Right atrium auricular region (tissue), 2 donors: ENCODE measurements around the gene PLCL1. TPM values are rescaled to one million over a fixed set of nuclear protein-coding genes. Genes with fewer than 3 reads are reported as not detected.

Experiments
- DNase-seq: peaks from one replicate; pipeline ENCODE4 v3.0.0-alpha.2; 2019; ENCODE audit warnings: low spot score
- H3K27ac ChIP-seq, 2 donors: fragments of 200-600 bp; sonication (generic); 1 replicate in 1 of 2; 2 replicates in 1 of 2; pipeline ENCODE4 v1.5.1; 2016 to 2019
- H3K27me3 ChIP-seq, 2 donors: fragments of 200-600 bp; sonication (generic); one replicate each; pipeline versions ENCODE4 v1.5.1 to v1.6.0; 2017 to 2019
- H3K36me3 ChIP-seq: fragments of 200-600 bp; sonication (generic); one replicate; pipeline ENCODE4 v1.5.1; 2016
- H3K4me1 ChIP-seq, 2 donors: fragments of 200-600 bp; sonication (generic); one replicate each; pipeline versions ENCODE4 v1.5.1 to v1.6.0; 2017 to 2019
- H3K4me3 ChIP-seq, 2 donors: fragments of 200-600 bp; sonication (generic); 1 replicate in 1 of 2; 2 replicates in 1 of 2; pipeline ENCODE4 v1.5.1; 2017 to 2019; ENCODE audit warnings: mild to moderate bottlenecking in 1 of 2, moderate library complexity in 1 of 2
- H3K9me3 ChIP-seq, 2 donors: fragments of 200-600 bp; sonication (generic); one replicate each; pipeline ENCODE4 v1.5.1; 2019
- total RNA-seq, 2 donors: library from RNA; depleted of rRNA; stranded (reverse); fragments of >200 nt; gene quantifications; one replicate each; pipeline ENCODE4 v1.1.0, GENCODE V29; 2016
- TF ChIP-seq, protein P1 (sequence below), 2 donors: fragments of 200-600 bp; sonication (generic); IDR thresholded peaks; one replicate each; pipeline ENCODE4 v1.5.1; 2019; ENCODE audit warnings: antibody characterized with exemption in 2 of 2

Gene PLCL1
- total RNA-seq, 2 donors from 2014 or later, result 26.8 to 32.0 TPM

DNA sequence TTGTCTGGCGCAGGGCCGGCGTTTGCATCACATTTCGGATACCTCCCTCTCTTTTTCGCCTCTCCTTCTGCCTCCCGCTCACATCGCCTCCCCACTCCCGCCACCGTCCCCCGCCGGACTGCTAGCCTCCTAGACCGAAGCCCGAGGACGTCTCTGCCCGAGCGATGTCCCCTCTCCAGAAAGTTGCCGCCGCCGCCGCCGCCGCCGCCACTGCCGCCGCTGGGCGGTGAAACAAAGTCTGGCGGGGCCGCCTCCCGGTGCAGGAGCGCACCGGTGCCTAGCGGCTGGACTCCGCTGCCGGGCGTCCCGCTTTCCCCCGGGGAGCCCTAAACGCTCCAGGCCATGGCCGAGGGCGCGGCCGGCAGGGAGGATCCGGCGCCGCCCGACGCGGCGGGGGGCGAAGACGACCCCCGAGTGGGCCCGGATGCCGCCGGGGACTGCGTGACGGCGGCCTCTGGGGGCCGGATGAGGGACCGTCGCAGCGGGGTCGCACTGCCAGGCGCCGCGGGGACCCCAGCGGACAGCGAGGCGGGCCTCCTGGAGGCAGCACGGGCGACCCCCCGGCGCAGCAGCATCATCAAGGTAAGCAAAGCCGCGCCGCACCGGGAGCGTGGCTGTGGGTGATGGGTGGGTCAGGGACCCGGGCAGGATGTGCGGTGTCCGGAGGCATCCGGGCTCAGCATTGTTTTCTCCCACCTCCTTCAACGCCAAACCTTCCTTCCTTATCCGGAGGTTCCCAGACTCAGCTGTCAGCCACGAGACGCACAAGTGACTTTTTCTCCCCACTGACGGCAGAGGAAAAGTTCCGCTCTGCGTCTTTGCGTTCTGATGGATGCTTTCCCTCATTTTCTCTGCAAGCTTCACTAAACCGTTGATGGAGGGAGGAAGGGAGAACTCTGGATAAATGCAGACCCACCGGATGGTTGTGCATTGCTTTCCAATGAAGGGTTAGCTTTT, 643 bp downstream of the PLCL1 start:
- TF ChIP-seq, protein P1, sequence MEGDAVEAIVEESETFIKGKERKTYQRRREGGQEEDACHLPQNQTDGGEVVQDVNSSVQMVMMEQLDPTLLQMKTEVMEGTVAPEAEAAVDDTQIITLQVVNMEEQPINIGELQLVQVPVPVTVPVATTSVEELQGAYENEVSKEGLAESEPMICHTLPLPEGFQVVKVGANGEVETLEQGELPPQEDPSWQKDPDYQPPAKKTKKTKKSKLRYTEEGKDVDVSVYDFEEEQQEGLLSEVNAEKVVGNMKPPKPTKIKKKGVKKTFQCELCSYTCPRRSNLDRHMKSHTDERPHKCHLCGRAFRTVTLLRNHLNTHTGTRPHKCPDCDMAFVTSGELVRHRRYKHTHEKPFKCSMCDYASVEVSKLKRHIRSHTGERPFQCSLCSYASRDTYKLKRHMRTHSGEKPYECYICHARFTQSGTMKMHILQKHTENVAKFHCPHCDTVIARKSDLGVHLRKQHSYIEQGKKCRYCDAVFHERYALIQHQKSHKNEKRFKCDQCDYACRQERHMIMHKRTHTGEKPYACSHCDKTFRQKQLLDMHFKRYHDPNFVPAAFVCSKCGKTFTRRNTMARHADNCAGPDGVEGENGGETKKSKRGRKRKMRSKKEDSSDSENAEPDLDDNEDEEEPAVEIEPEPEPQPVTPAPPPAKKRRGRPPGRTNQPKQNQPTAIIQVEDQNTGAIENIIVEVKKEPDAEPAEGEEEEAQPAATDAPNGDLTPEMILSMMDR (IDR thresholded peaks at IDR 0.05), result peak in 1 of 2 donors; percentile 7
- Histone ChIP-seq H3K27ac (peak overlapping the region; percentile 82 to 85), H3K4me3 (peak overlapping the region; percentile 92), H3K4me1 (peaks cover 0 to 45% of the 10 kb centered on the region in 2 donors), H3K9me3 (no peaks in the 10 kb centered on the region), H3K27me3 (no peaks in the 10 kb centered on the region), H3K36me3 (no peaks in the 10 kb centered on the region)
- DNase-seq, result no peak

DNA sequence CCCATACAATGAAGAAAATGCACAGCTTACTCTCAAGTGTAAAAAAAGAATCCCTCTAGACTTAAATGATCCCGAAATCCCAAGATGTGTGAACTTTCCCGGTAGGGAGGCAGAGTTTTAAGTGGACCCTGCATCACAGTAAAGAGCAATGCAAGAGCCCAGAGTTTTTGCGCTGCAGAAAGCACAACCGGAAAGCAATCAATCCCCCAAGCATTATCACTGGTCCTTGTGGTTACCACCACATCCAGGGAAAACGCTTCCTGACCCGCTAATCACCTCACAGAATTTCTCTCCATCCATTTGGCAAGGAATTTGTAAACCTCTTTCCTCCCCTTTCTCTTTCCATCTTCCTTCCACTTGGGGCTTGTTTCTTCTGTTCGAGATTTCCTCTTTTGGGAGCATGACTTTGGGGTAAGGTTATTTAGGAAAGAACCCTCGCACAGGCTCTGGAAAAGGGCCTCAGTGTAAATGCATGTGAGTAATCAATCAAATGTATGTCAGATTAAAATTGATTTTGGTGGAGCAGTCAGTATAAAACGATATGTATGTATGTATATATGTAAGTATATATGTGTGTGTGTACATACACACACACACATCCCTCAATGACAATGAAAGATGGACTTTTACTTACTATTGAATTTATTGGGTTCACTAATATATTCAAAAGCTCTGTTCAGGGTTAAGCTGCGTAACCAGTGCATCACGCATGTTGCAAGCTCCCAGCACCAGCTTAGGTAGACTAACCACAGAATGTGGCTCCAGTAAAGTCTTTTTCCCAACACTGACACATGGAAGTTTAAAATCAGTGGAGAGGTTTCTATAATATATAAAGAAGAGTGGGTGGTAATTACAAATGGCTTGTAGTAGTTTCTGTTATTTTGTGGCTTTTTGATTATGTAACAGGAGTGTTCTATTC, 1.6 kb downstream of the PLCL1 start:
- no peaks in the 10 kb centered on the region for H3K27me3 ChIP-seq
- H3K9me3 ChIP-seq, result no peaks in the 10 kb centered on the region
- TF ChIP-seq, protein P1 (IDR thresholded peaks at IDR 0.05), result no peak
- DNase-seq, result no peak
- H3K36me3 ChIP-seq, result no peaks in the 10 kb centered on the region
- peak overlapping the region; percentile 92 for H3K4me3 ChIP-seq
- peaks cover 0 to 45% of the 10 kb centered on the region in 2 donors for H3K4me1 ChIP-seq
- H3K27ac ChIP-seq, result peak overlapping the region; percentile 82 to 85

DNA sequence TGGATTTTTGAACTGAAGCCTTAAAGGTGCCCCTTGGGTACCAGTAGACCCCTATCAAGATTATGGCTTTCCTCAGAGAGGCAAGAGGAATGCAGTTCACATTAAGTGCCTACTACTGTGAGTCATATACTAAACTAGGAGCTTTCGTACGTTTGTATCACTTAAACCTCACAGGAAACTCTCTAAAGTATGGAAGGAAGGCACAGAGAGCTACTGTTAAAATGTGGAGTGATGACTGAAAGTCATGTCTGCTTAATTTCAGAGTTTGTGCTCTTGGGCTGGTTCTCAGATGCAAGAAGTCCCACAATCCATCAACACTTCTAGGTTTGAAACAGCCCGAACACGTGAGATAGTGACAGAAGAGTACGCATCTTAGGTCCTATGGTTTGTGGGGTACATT, 4.7 kb downstream of the PLCL1 start:
- Histone ChIP-seq H3K4me1 (peaks cover 0 to 28% of the 10 kb centered on the region in 2 donors), H3K27me3 (no peaks in the 10 kb centered on the region), H3K4me3 (no peak overlapping the region), H3K27ac (peak overlapping the region in 1 of 2 donors; percentile 30), H3K36me3 (no peaks in the 10 kb centered on the region), H3K9me3 (no peaks in the 10 kb centered on the region)
- DNase-seq, result no peak
- TF ChIP-seq, protein P1 (IDR thresholded peaks at IDR 0.05), result no peak

DNA sequence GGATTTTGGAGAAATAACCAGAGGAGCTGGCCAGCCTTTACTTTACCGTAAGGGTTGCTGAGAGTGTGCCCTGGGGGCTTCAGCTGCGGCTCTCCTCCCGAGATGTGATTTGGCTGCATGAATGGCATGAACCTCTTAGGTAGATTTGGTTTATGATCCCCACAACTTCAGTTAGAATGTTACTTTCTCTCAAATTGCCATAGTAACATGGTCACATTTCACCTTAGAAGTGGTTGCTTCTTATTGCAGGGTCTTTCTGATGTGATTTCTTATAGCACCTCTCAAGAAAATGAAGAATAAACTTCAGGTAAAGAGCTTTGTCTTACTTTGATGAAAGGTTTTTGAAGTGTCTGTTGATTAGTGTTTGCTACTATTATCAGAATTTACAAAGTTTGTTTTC, 5.6 kb downstream of the PLCL1 start:
- no peak for DNase-seq
- Histone ChIP-seq H3K9me3 (no peaks in the 10 kb centered on the region), H3K4me3 (no peak overlapping the region), H3K27me3 (no peaks in the 10 kb centered on the region), H3K36me3 (no peaks in the 10 kb centered on the region), H3K27ac (no peak overlapping the region), H3K4me1 (peaks cover 0 to 26% of the 10 kb centered on the region in 2 donors)
- TF ChIP-seq, protein P1 (IDR thresholded peaks at IDR 0.05), result no peak

DNA sequence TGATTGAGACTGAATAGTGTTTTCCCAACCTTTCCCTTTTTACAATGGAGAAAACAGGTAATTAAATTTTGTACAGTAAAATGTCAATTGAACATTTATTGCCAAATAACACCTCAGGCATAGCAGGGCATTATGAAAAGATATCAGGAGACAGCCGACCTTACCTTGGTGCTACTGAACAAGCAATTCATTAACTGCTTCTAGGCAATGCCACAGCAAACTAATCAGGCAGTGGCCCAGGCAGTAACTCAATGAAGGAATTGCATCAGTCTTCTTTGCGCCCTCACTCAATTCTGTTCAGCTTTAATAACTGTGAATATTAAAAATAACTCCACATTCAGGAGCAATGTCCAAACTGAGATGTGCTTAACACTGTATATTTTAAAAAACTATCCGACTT, 6.1 kb downstream of the PLCL1 start:
- Histone ChIP-seq H3K27me3 (no peaks in the 10 kb centered on the region), H3K4me3 (no peak overlapping the region), H3K27ac (no peak overlapping the region), H3K9me3 (no peaks in the 10 kb centered on the region), H3K4me1 (peaks cover 0 to 26% of the 10 kb centered on the region in 2 donors), H3K36me3 (no peaks in the 10 kb centered on the region)
- DNase-seq, result no peak
- TF ChIP-seq, protein P1 (IDR thresholded peaks at IDR 0.05), result no peak
